ENCODE measurements around the gene AKR1D1. TPM values are rescaled to one million over a fixed set of nuclear protein-coding genes. Genes with fewer than 3 reads are reported as not detected.
"Not testable (repeated sequence)": the region's sequence is repeated elsewhere in the genome, so short reads cannot be mapped to it uniquely, and the experiment has no call there.

The AKR1D1 gene
- total RNA-seq, 1 experiment from 2014 or later: not detected

GRCh38 chr7:138074121-138074520, 2.1 kb upstream of the AKR1D1 start:
- DNase-seq (ENCODE audit: low spot score): no peak

GRCh38 chr7:138074540-138074939, 1.7 kb upstream of the AKR1D1 start:
- no peak for DNase-seq (ENCODE audit: low spot score)

- no peak for DNase-seq (ENCODE audit: low spot score)
Measured at GRCh38 chr7:138075350-138075749, 909 bp upstream of the AKR1D1 start.

GRCh38 chr7:138075786-138076185, 473 bp upstream of the AKR1D1 start:
- DNase-seq (ENCODE audit: low spot score): not testable (repeated sequence)

GRCh38 chr7:138077809-138078208, 1.6 kb downstream of the AKR1D1 start:
- DNase-seq (ENCODE audit: low spot score): no peak

GRCh38 chr7:138079137-138079536, 2.9 kb downstream of the AKR1D1 start:
- DNase-seq (ENCODE audit: low spot score): no peak

GRCh38 chr7:138081868-138082267, 5.6 kb downstream of the AKR1D1 start:
- no peak for DNase-seq (ENCODE audit: low spot score)

- no peak for DNase-seq (ENCODE audit: low spot score)
Measured at GRCh38 chr7:138083859-138084258, 7.6 kb downstream of the AKR1D1 start.

- no peak for DNase-seq (ENCODE audit: low spot score)
Measured at GRCh38 chr7:138086563-138087270, 10.5 kb downstream of the AKR1D1 start.

GRCh38 chr7:138089080-138089901, 13.0 kb downstream of the AKR1D1 start:
- DNase-seq (ENCODE audit: low spot score): peak; percentile 62

- no peak for DNase-seq (ENCODE audit: low spot score)
Measured at GRCh38 chr7:138091032-138091431, 14.8 kb downstream of the AKR1D1 start.

- not testable (repeated sequence) for DNase-seq (ENCODE audit: low spot score)
Measured at GRCh38 chr7:138091840-138092239, 15.6 kb downstream of the AKR1D1 start.

- DNase-seq (ENCODE audit: low spot score): peak; percentile 31
Measured at GRCh38 chr7:138092486-138093028, 16.3 kb downstream of the AKR1D1 start.

- no peak for DNase-seq (ENCODE audit: low spot score)
Measured at GRCh38 chr7:138095972-138096935, 20.0 kb downstream of the AKR1D1 start.

GRCh38 chr7:138097064-138097741, 20.9 kb downstream of the AKR1D1 start:
- peak; percentile 29 for DNase-seq (ENCODE audit: low spot score)

- no peak for DNase-seq (ENCODE audit: low spot score)
Measured at GRCh38 chr7:138099813-138100212, 23.6 kb downstream of the AKR1D1 start.

- DNase-seq (ENCODE audit: low spot score): no peak
Measured at GRCh38 chr7:138105221-138105620, 29.0 kb downstream of the AKR1D1 start.

GRCh38 chr7:138115047-138115446, 38.8 kb downstream of the AKR1D1 start:
- DNase-seq (ENCODE audit: low spot score): no peak

- peak; percentile 71 for DNase-seq (ENCODE audit: low spot score)
Measured at GRCh38 chr7:138116141-138116540, 39.9 kb downstream of the AKR1D1 start.

- DNase-seq (ENCODE audit: low spot score): no peak
Measured at GRCh38 chr7:138116892-138117291, 40.6 kb downstream of the AKR1D1 start.
